Colonic mucosa (tissue), 4 donors: ENCODE results near the gene RGSL1. TPM values are rescaled to one million over a fixed set of nuclear protein-coding genes. Genes with fewer than 3 reads are reported as not detected.

Experiments used
- DNase-seq: peaks from one replicate; pipeline ENCODE4 v3.0.0-alpha.2; 2020
- H3K27ac ChIP-seq: fragments of 200-600 bp; one replicate; pipeline ENCODE4 v1.8.0; 2021
- H3K27me3 ChIP-seq: fragments of 200-600 bp; one replicate; pipeline ENCODE4 v1.8.0; 2021
- H3K36me3 ChIP-seq: fragments of 200-600 bp; one replicate; pipeline ENCODE4 v1.8.0; 2021
- H3K4me1 ChIP-seq: fragments of 200-600 bp; one replicate; pipeline ENCODE4 v1.8.0; 2021; ENCODE audit warnings: mild to moderate bottlenecking
- H3K4me3 ChIP-seq: fragments of 200-600 bp; one replicate; pipeline ENCODE4 v1.8.0; 2021
- H3K9ac ChIP-seq, 2 donors: one replicate each; pipeline ENCODE4 v1.7.0; 2013; ENCODE audit warnings: control low read depth in 2 of 2, low read depth in 2 of 2, low read length in 2 of 2
- H3K9me3 ChIP-seq: fragments of 200-600 bp; one replicate; pipeline ENCODE4 v1.8.0; 2021
- CTCF ChIP-seq: fragments of 200-600 bp; IDR thresholded peaks from one replicate; pipeline ENCODE4 v1.8.0; 2022; ENCODE audit warnings: antibody characterized with exemption, mild to moderate bottlenecking
- intact Hi-C: fragments of 100-400 bp; cut with DNase I; formaldehyde crosslinking; loops from one replicate; pipeline ENCODE4 v1.14.1; 2022
- total RNA-seq, 2 donors: library from RNA; stranded (reverse); fragmentation: NEBNext Ultra II Directional in 1 of 2; extraction: Animal tissue kit (Norgen Biotek cat#: 25700) in 1 of 2; gene quantifications; one replicate each; pipeline ENCODE4 v1.2.1, GENCODE V29; 2021
- donor health status: healthy.
- donor health status: DM: no; HTN: no; CAD: no.
- donor health status: DM: no; HTN: no; CAD: no.

RGSL1 gene
- total RNA-seq, 2 donors from 2014 or later: not detected

- Histone ChIP-seq H3K4me1 (no peaks in the 10 kb centered on the region), H3K36me3 (no peaks in the 10 kb centered on the region), H3K9me3 (no peaks in the 10 kb centered on the region), H3K9ac (no peak overlapping the region), H3K27me3 (no peaks in the 10 kb centered on the region), H3K27ac (no peak overlapping the region), H3K4me3 (no peak overlapping the region)
- TF ChIP-seq CTCF: peak; percentile 14
- intact Hi-C loops: no loop called here
- no peak for DNase-seq
These were observed 34.7 kb downstream of the RGSL1 start for GRCh38 chr1:182484531-182485257.

GRCh38 chr1:182485861-182486260 is 35.9 kb downstream of the RGSL1 start:
- intact Hi-C loops: no loop called here

GRCh38 chr1:182488803-182489202 is 38.9 kb downstream of the RGSL1 start:
- Histone ChIP-seq H3K9ac (no peak overlapping the region), H3K27ac (no peak overlapping the region), H3K4me3 (no peak overlapping the region), H3K9me3 (no peaks in the 10 kb centered on the region), H3K4me1 (no peaks in the 10 kb centered on the region), H3K36me3 (no peaks in the 10 kb centered on the region), H3K27me3 (no peaks in the 10 kb centered on the region)
- no peak for DNase-seq
- TF ChIP-seq CTCF: no peak
- intact Hi-C loops: no loop called here

More at GRCh38 chr1:182485861-182486260, 35.9 kb downstream of the RGSL1 start:
- Histone ChIP-seq H3K27ac (no peak overlapping the region), H3K4me3 (no peak overlapping the region), H3K9me3 (no peaks in the 10 kb centered on the region), H3K4me1 (no peaks in the 10 kb centered on the region), H3K27me3 (no peaks in the 10 kb centered on the region), H3K36me3 (no peaks in the 10 kb centered on the region), H3K9ac (no peak overlapping the region)
- no peak for TF ChIP-seq CTCF
- no peak for DNase-seq

GRCh38 chr1:182493063-182493462 is 43.1 kb downstream of the RGSL1 start:
- no peak overlapping the region for H3K9ac ChIP-seq

GRCh38 chr1:182495002-182495401 is 45.1 kb downstream of the RGSL1 start:
- intact Hi-C loops: no loop called here
- Histone ChIP-seq H3K36me3 (no peaks in the 10 kb centered on the region), H3K27ac (no peak overlapping the region), H3K9ac (no peak overlapping the region), H3K27me3 (no peaks in the 10 kb centered on the region), H3K9me3 (no peaks in the 10 kb centered on the region), H3K4me3 (no peak overlapping the region), H3K4me1 (no peaks in the 10 kb centered on the region)
- no peak for DNase-seq
- no peak for TF ChIP-seq CTCF

More at GRCh38 chr1:182493063-182493462, 43.1 kb downstream of the RGSL1 start:
- TF ChIP-seq CTCF: no peak
- H3K27ac ChIP-seq: no peak overlapping the region
- H3K4me3 ChIP-seq: no peak overlapping the region
- no peaks in the 10 kb centered on the region for H3K9me3 ChIP-seq
- H3K27me3 ChIP-seq: no peaks in the 10 kb centered on the region
- no peaks in the 10 kb centered on the region for H3K4me1 ChIP-seq
- no peaks in the 10 kb centered on the region for H3K36me3 ChIP-seq
- no peak for DNase-seq
- intact Hi-C loops: no loop called here
